OCI-LY1 (cell line): ENCODE measurements around the gene CHCHD5.

Source experiments
- CTCF ChIP-seq: fragments of 200-600 bp; sonication (generic), shearing (Covaris generic); IDR thresholded peaks from 2 replicates; pipeline ENCODE4 v1.5.1; 2017; ENCODE audit warnings: mild to moderate bottlenecking, antibody characterized with exemption, low read length, moderate library complexity, mixed read lengths
- EZH2 ChIP-seq: fragments of 200-600 bp; sonication (generic), shearing (Covaris generic); IDR thresholded peaks from 2 replicates; pipeline ENCODE4 v1.8.0; 2017; ENCODE audit warnings: borderline replicate concordance, mixed run types, mild to moderate bottlenecking, antibody characterized with exemption, low read length, moderate library complexity, mixed read lengths

GRCh38 chr2:112630268-112630667, 45.9 kb downstream of the CHCHD5 start:
- TF ChIP-seq CTCF: no peak
- TF ChIP-seq EZH2: no peak
